ENCODE data around the gene AKR1C8.

DNA sequence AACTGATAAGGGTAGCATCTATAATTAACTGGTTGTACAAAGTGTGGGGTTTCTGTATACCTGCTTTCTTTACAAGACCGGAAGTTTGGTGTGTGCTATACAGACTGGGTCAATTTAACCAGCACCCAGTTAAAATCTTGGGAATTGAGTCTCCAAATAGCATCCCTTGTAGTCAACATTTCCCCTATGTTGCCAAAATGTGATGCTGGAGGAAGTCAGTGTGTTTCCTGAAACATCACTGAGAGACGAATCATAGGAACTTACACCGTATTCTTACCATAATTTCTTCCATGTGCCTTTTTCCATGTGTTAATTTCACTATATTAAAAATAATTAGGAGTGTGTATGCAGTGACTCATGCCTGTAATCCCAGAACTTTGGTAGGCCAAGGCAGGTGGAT, 13.4 kb upstream of the AKR1C8 start:
- TF ChIP-seq, protein P1, sequence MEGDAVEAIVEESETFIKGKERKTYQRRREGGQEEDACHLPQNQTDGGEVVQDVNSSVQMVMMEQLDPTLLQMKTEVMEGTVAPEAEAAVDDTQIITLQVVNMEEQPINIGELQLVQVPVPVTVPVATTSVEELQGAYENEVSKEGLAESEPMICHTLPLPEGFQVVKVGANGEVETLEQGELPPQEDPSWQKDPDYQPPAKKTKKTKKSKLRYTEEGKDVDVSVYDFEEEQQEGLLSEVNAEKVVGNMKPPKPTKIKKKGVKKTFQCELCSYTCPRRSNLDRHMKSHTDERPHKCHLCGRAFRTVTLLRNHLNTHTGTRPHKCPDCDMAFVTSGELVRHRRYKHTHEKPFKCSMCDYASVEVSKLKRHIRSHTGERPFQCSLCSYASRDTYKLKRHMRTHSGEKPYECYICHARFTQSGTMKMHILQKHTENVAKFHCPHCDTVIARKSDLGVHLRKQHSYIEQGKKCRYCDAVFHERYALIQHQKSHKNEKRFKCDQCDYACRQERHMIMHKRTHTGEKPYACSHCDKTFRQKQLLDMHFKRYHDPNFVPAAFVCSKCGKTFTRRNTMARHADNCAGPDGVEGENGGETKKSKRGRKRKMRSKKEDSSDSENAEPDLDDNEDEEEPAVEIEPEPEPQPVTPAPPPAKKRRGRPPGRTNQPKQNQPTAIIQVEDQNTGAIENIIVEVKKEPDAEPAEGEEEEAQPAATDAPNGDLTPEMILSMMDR (IDR thresholded peaks at IDR 0.05), result no peak
- no peak for TF ChIP-seq POLR2AphosphoS5 (IDR thresholded peaks at IDR 0.05; ENCODE audit: insufficient read depth in 1 of 2, low read depth in 1 of 2)
